HepG2 (cell line): Measurements from ENCODE around the gene PHYHIPL. TPM values are rescaled to one million over a fixed set of nuclear protein-coding genes. Genes with fewer than 3 reads are reported as not detected.

Source experiments
- ATF3 ChIP-seq: sonication (generic); formaldehyde crosslinking; IDR thresholded peaks from 2 replicates; pipeline ENCODE4 v1.4.0; 2020; ENCODE audit warnings: missing genetic modification reagents
- DNMT3B ChIP-seq: conservative IDR thresholded peaks from 2 replicates; pipeline ENCODE4 v1.6.1; 2016; ENCODE audit warnings: missing biosample characterization, control low read depth
- EP300 ChIP-seq, 3 experiments: sonication (generic) in 1 of 3; formaldehyde crosslinking in 1 of 3; IDR thresholded peaks; 2 replicates each; pipeline versions ENCODE4 v1.5.1 to v1.6.1; 2011 to 2020; ENCODE audit warnings: low read depth in 2 of 3, low read length in 2 of 3, borderline replicate concordance in 1 of 3, improper control_type of control experiment in 1 of 3, mild to moderate bottlenecking in 1 of 3, missing genetic modification reagents in 1 of 3, moderate library complexity in 1 of 3
- MATR3 ChIP-seq: sonication (generic); formaldehyde crosslinking; IDR thresholded peaks from 2 replicates; pipeline ENCODE4 v1.4.0; 2020; ENCODE audit warnings: missing genetic modification reagents
- NFKBIZ ChIP-seq: IDR thresholded peaks from 2 replicates; pipeline ENCODE4 v1.6.1; 2018; ENCODE audit warnings: missing genetic modification reagents, missing compliant biosample characterization
- NR2F2 ChIP-seq: IDR thresholded peaks from 2 replicates; pipeline ENCODE4 v1.6.1; 2012; ENCODE audit warnings: low read depth, inconsistent platforms, borderline replicate concordance
- PHF8 ChIP-seq: sonication (generic); formaldehyde crosslinking; IDR thresholded peaks from 2 replicates; pipeline ENCODE4 v1.5.0; 2020; ENCODE audit warnings: missing genetic modification reagents
- PRDM15 ChIP-seq: sonication (generic); formaldehyde crosslinking; IDR thresholded peaks from 2 replicates; pipeline ENCODE4 v1.4.0; 2020; ENCODE audit warnings: missing genetic modification reagents
- REST ChIP-seq, 2 experiments: IDR thresholded peaks; 2 replicates each; pipeline ENCODE4 v1.6.1; 2011 to 2012; ENCODE audit warnings: low read length in 2 of 2, borderline replicate concordance in 1 of 2, low read depth in 1 of 2, mild to moderate bottlenecking in 1 of 2, moderate library complexity in 1 of 2
- RXRB ChIP-seq: IDR thresholded peaks from 2 replicates; pipeline ENCODE4 v1.6.1; 2016; ENCODE audit warnings: borderline replicate concordance, missing genetic modification reagents, missing compliant biosample characterization
- SP4 ChIP-seq: sonication (generic); formaldehyde crosslinking; IDR thresholded peaks from 2 replicates; pipeline ENCODE4 v1.8.1; 2023; ENCODE audit warnings: mild to moderate bottlenecking, missing genetic modification reagents
- TEAD3 ChIP-seq: optimal IDR thresholded peaks from 2 replicates; pipeline ENCODE3; 2016; ENCODE audit warnings: borderline replicate concordance
- YEATS4 ChIP-seq: sonication (generic); formaldehyde crosslinking; IDR thresholded peaks from 2 replicates; pipeline ENCODE4 v1.4.0; 2020; ENCODE audit warnings: missing genetic modification reagents, borderline replicate concordance
- ZC3H13 ChIP-seq: sonication (generic); formaldehyde crosslinking; IDR thresholded peaks from 2 replicates; pipeline ENCODE4 v1.8.1; 2023; ENCODE audit warnings: mild to moderate bottlenecking, missing genetic modification reagents, moderate library complexity
- ZNF337 ChIP-seq: sonication (generic); formaldehyde crosslinking; IDR thresholded peaks from 2 replicates; pipeline ENCODE4 v1.5.1; 2020; ENCODE audit warnings: missing genetic modification reagents, low read depth, mild to moderate bottlenecking, borderline replicate concordance
- ZNF562 ChIP-seq: sonication (generic); formaldehyde crosslinking; IDR thresholded peaks from 2 replicates; pipeline ENCODE4 v1.8.0; 2022; ENCODE audit warnings: missing genetic modification reagents, borderline replicate concordance
- ZNF678 ChIP-seq: sonication (generic); formaldehyde crosslinking; IDR thresholded peaks from 2 replicates; pipeline ENCODE4 v1.4.0; 2020; ENCODE audit warnings: mild to moderate bottlenecking, missing genetic modification reagents
- ZNF709 ChIP-seq: sonication (generic); formaldehyde crosslinking; IDR thresholded peaks from 2 replicates; pipeline ENCODE4 v1.5.0; 2020; ENCODE audit warnings: mild to moderate bottlenecking, missing genetic modification reagents
- ZNF850 ChIP-seq: sonication (generic); formaldehyde crosslinking; conservative IDR thresholded peaks from 2 replicates; pipeline ENCODE4 v1.9.0; 2021; ENCODE audit warnings: mild to moderate bottlenecking, missing genetic modification reagents
- ZSCAN29 ChIP-seq: sonication (generic); formaldehyde crosslinking; conservative IDR thresholded peaks from 2 replicates; pipeline ENCODE4 v1.4.0; 2020; ENCODE audit warnings: mild to moderate bottlenecking, missing genetic modification reagents
- polyA plus RNA-seq, 8 experiments: library from polyadenylated mRNA; depleted of rRNA in 3 of 8; stranded (reverse) in 7 of 8; unstranded in 1 of 8; fragments of >200 nt; fragmentation: Illumina TruSeq in 4 of 8; extraction: Trizol in 4 of 8; gene quantifications; 2 replicates each; pipeline versions ENCODE4 v1.2.1 to v1.2.3, GENCODE V29; 2011 to 2016; ENCODE audit warnings: low read depth in 4 of 8, missing spikeins in 1 of 8, mixed read lengths in 1 of 8; ENCODE audit not compliant: insufficient read depth in 1 of 8
- total RNA-seq, 5 experiments: library from RNA; depleted of rRNA; stranded (reverse); fragments of >200 nt; fragmentation: Illumina TruSeq; extraction: Trizol; gene quantifications; 2 replicates each; pipeline ENCODE4 v1.2.3, GENCODE V29; 2016; ENCODE audit warnings: low read depth in 1 of 5

Gene PHYHIPL
- total and polyA plus RNA-seq, 2 of the 13 experiments (the other 11 are each of a cell fraction or from before 2014, with no cell fraction given): 40.6 to 78.5 TPM

- TF ChIP-seq REST (IDR thresholded peaks at IDR 0.05; ENCODE audit: borderline replicate concordance in 1 of 2, low read depth in 1 of 2, low read length in 2 of 2) (no peak; a peak in 3 of 4 replicates), NFKBIZ (CRISPR knock-in tag) (no peak), RXRB (CRISPR knock-in tag) (peak; percentile 73), ZNF678 (CRISPR knock-in tag) (peak; percentile 44; the same call in 1 of the 2 replicates), ZSCAN29 (CRISPR knock-in tag) (no peak), MATR3 (CRISPR knock-in tag) (no peak), YEATS4 (CRISPR knock-in tag) (peak; percentile 70), PHF8 (CRISPR knock-in tag) (peak; percentile 60; the same call in 1 of the 2 replicates), ZNF850 (CRISPR knock-in tag) (no peak), ATF3 (CRISPR knock-in tag) (no peak), ZNF709 (0 out of 2 replicates have a peak, but pooled peaks have one; percentile 93), PRDM15 (peak; percentile 63; the same call in 1 of the 2 replicates), NR2F2 (no peak; the same call in 1 of the 2 replicates), ZNF562 (CRISPR knock-in tag) (0 out of 2 replicates have a peak, but pooled peaks have one; percentile 14), DNMT3B (CRISPR knock-in tag) (no peak), SP4 (CRISPR knock-in tag) (0 out of 2 replicates have a peak, but pooled peaks have one; percentile 44), EP300 (IDR thresholded peaks at IDR 0.05; ENCODE audit: low read depth in 2 of 2, low read length in 2 of 2) (peak in 1 of 2 experiments; percentile 16; a peak in 1 of 4 replicates), EP300 (CRISPR knock-in tag; IDR thresholded peaks at IDR 0.05; ENCODE audit: borderline replicate concordance) (no peak), ZNF337 (no peak), TEAD3 (CRISPR knock-in tag) (no peak), ZC3H13 (peak; percentile 56)
These were observed at the start of gene PHYHIPL (continued) for GRCh38 chr10:59176241-59177030.
